A673 (cell line): ENCODE data around the gene UBE2E1.

Source experiments
- EZH2 ChIP-seq: fragments of 200-600 bp; sonication (generic); IDR thresholded peaks from 2 replicates; pipeline ENCODE4 v1.6.1; 2017; ENCODE audit warnings: borderline replicate concordance, low read depth, mild to moderate bottlenecking, mixed read lengths, antibody characterized with exemption, low read length; ENCODE audit not compliant: poor library complexity, severe bottlenecking
- TF ChIP-seq, protein P1 (sequence below): fragments of 300-800, 200-600 bp; sonication (generic); conservative IDR thresholded peaks from 2 replicates; pipeline ENCODE4 v1.5.1; 2017; ENCODE audit warnings: low read depth, mild to moderate bottlenecking, antibody characterized with exemption, low read length, moderate library complexity, mixed read lengths

DNA sequence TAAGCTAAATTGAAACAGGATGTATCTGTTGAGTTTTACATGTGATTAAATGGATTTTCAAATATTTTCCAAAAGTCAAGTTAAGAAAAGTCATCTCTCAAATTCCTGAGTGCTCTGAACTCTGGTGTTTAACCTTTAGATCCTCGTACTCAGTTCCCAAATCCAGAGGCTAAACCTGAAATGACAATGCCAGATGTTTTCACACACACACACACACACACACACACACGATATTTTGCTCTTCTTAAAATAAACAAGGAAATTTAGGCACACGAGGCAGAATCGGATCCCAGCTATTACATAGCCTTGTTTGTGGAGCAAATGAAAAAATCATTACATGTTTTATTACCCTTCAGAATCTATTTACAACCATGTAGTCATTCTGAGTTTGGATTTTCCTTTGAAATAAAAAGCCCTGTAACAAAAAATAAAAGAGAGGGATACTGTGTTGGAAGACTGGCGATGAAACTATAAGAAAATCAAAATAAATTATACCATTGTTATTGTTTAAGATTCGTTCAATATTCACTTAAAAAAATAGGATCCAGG is 20.6 kb upstream of the UBE2E1 start:
- TF ChIP-seq, protein P1, sequence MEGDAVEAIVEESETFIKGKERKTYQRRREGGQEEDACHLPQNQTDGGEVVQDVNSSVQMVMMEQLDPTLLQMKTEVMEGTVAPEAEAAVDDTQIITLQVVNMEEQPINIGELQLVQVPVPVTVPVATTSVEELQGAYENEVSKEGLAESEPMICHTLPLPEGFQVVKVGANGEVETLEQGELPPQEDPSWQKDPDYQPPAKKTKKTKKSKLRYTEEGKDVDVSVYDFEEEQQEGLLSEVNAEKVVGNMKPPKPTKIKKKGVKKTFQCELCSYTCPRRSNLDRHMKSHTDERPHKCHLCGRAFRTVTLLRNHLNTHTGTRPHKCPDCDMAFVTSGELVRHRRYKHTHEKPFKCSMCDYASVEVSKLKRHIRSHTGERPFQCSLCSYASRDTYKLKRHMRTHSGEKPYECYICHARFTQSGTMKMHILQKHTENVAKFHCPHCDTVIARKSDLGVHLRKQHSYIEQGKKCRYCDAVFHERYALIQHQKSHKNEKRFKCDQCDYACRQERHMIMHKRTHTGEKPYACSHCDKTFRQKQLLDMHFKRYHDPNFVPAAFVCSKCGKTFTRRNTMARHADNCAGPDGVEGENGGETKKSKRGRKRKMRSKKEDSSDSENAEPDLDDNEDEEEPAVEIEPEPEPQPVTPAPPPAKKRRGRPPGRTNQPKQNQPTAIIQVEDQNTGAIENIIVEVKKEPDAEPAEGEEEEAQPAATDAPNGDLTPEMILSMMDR = no peak
- TF ChIP-seq EZH2 = no peak
